Smooth muscle cell (in vitro differentiated cells): ENCODE results near the gene LSR. TPM values are rescaled to one million over a fixed set of nuclear protein-coding genes. Genes with fewer than 3 reads are reported as not detected.
"Not testable (repeated sequence)": the region's sequence is repeated elsewhere in the genome, so short reads cannot be mapped to it uniquely, and the experiment has no call there.

ENCODE experiments used
- DNase-seq: peaks from one replicate; lab custom pipeline; 2025; ENCODE audit not compliant: unreplicated experiment; lab: John Stamatoyannopoulos, UW
- H2AFZ ChIP-seq: fragments of 200-600 bp; sonication (generic); 2 replicates; pipeline ENCODE4 v1.6.0; 2016; ENCODE audit warnings: antibody characterized with exemption, low read depth, mild to moderate bottlenecking
- H3F3A ChIP-seq: fragments of 200-600 bp; sonication (generic); 2 replicates; pipeline ENCODE4 v1.6.0; 2017; ENCODE audit warnings: antibody characterized with exemption, low read depth
- H3K27ac ChIP-seq: fragments of 200-600 bp; sonication (generic); 2 replicates; pipeline ENCODE4 v1.5.1; 2016; ENCODE audit warnings: low read depth, mild to moderate bottlenecking
- H3K27me3 ChIP-seq: fragments of 200-600 bp; sonication (generic); 2 replicates; pipeline ENCODE4 v1.6.1; 2016; ENCODE audit warnings: low read depth, mild to moderate bottlenecking
- H3K36me3 ChIP-seq: fragments of 200-600 bp; sonication (generic); 2 replicates; pipeline ENCODE4 v1.5.1; 2016; ENCODE audit warnings: low read depth
- H3K4me1 ChIP-seq: fragments of 200-600 bp; sonication (generic); 2 replicates; pipeline ENCODE4 v1.5.1; 2016; ENCODE audit warnings: low read depth
- H3K4me2 ChIP-seq: fragments of 200-600 bp; sonication (generic); 2 replicates; pipeline ENCODE4 v1.6.0; 2016; ENCODE audit warnings: mild to moderate bottlenecking
- H3K4me3 ChIP-seq: fragments of 200-600 bp; sonication (generic); 2 replicates; pipeline ENCODE4 v1.5.1; 2016; ENCODE audit warnings: mild to moderate bottlenecking
- H3K79me2 ChIP-seq: fragments of 200-600 bp; sonication (generic); 2 replicates; pipeline ENCODE4 v1.6.0; 2016; ENCODE audit warnings: low read depth, mild to moderate bottlenecking
- H3K9ac ChIP-seq: fragments of 200-600 bp; sonication (generic); 2 replicates; pipeline ENCODE4 v1.6.0; 2016; ENCODE audit warnings: low read depth
- H3K9me3 ChIP-seq: fragments of 200-600 bp; sonication (generic); replicated peaks from 2 replicates; pipeline ENCODE4 v1.5.1; 2016; ENCODE audit warnings: low read depth
- H4K20me1 ChIP-seq: fragments of 200-600 bp; sonication (generic); 2 replicates; pipeline ENCODE4 v1.6.0; 2016; ENCODE audit warnings: low read depth
- CTCF ChIP-seq: fragments of 200-600 bp; sonication (generic); IDR thresholded peaks from 2 replicates; pipeline ENCODE4 v1.5.1; 2017; ENCODE audit warnings: borderline replicate concordance, mild to moderate bottlenecking, antibody characterized with exemption; ENCODE audit not compliant: insufficient read depth, poor library complexity, severe bottlenecking
- WGBS: methylation state at CpG from one replicate; pipeline ENCODE4 v1.1.7; 2016; ENCODE audit warnings: low lambda C conversion rate; 5-methylcytosine and 5-hydroxymethylcytosine counted together
- polyA plus RNA-seq: library from polyadenylated mRNA; unstranded; fragments of >200 nt; fragmentation: Nextera tagmentation; extraction: Ambion mirVana; gene quantifications from 2 replicates; pipeline ENCODE4 v1.2.1, GENCODE V29; 2016
- total RNA-seq: library from RNA; depleted of rRNA; stranded (reverse); fragments of >200 nt; gene quantifications from 2 replicates; pipeline ENCODE4 v1.2.3, GENCODE V29; 2014

Gene LSR
- total and polyA plus RNA-seq, 2 experiments from 2014 or later, result 14.0 to 14.2 TPM

DNA sequence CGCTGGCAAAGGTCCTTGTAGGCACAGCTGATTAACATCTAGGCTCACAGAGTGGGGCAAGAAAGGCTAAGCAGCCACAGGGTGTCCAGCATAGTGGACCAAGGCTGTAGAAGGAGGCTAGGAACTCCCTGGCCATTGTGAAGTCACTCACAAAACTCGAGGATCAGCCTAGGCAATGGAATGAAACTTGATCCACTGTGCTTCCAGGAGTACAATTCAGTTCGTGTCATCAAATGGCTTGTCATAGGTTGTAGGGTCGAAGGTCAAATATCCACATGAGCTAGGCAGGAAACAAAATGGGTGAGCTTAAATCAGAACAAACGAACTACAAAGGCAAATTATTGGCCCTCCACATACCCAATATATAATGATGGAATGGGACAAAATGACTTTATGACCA lies 15.9 kb upstream of the LSR start:
- 75% methylated on average over 5 of the region's 5 CpGs for WGBS
- no peak for DNase-seq
- Histone ChIP-seq H3K79me2 (no peaks in the 10 kb centered on the region), H2AFZ (no peak overlapping the region), H3K9me3 (no peaks in the 10 kb centered on the region), H3F3A (no peaks in the 10 kb centered on the region), H3K4me1 (no peaks in the 10 kb centered on the region), H4K20me1 (no peaks in the 10 kb centered on the region), H3K27me3 (no peaks in the 10 kb centered on the region), H3K27ac (no peak overlapping the region), H3K9ac (no peak overlapping the region), H3K4me2 (no peak overlapping the region), H3K4me3 (no peak overlapping the region), H3K36me3 (no peaks in the 10 kb centered on the region)
- no peak for TF ChIP-seq CTCF

DNA sequence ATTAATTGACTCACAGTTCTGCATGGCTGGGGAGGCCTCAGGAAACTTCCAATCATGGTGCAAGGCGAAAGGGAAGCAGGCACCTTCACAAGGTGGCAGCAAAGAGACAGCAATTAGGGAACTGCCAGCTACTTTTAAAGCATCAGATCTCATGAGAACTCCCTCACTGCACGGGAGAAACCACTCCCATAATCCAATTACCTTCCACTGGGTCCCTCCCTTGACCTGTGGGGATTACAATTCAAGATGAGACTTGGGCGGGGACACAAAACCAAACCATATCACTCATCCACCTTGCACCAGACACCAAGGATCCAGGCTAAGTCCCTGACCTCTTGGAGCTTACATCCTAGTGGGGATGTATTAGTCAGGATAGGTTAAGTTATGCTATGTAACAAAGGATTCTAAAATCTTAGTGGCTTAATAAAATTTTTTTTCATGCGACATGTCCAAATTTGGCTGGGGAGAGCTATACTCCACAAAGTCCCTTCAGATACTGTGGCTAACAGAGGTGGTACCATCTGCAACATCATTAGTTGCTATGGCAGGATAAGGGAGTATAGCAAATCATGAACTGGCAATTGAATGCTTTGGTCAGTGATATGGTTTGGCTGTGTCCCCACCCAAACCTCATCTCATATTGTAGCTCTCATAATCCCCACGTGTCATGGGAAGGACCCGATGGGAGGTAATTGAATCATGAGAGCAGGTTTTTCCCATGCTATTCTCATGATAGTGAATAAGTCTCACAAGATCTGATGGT lies 12.0 kb upstream of the LSR start:
- Histone ChIP-seq H3F3A (no peaks in the 10 kb centered on the region), H2AFZ (no peak overlapping the region), H4K20me1 (no peaks in the 10 kb centered on the region), H3K27me3 (no peaks in the 10 kb centered on the region), H3K9me3 (peaks cover 5% of the 10 kb centered on the region), H3K9ac (no peak overlapping the region), H3K79me2 (no peaks in the 10 kb centered on the region), H3K4me1 (no peaks in the 10 kb centered on the region), H3K4me3 (no peak overlapping the region), H3K36me3 (no peaks in the 10 kb centered on the region), H3K27ac (no peak overlapping the region), H3K4me2 (no peak overlapping the region)
- no peak for DNase-seq
- no peak for TF ChIP-seq CTCF
- 75% methylated on average over 6 of the region's 6 CpGs for WGBS

GRCh38 chr19:35239597-35239996 lies 9.2 kb upstream of the LSR start:
- not testable (repeated sequence) for H3K4me1 ChIP-seq, H4K20me1 ChIP-seq, H3K9me3 ChIP-seq, H3K79me2 ChIP-seq, H3K4me2 ChIP-seq, H3K27ac ChIP-seq, H3K4me3 ChIP-seq, DNase-seq, H3K9ac ChIP-seq, H3F3A ChIP-seq, H3K27me3 ChIP-seq, H3K36me3 ChIP-seq, H2AFZ ChIP-seq
- WGBS, result 85% methylated on average over 1 of the region's 1 CpG

GRCh38 chr19:35240327-35240726 lies 8.5 kb upstream of the LSR start:
- WGBS, result 100% methylated on average over 1 of the region's 1 CpG
- DNase-seq, result no peak
- H3K27ac ChIP-seq, result no peak overlapping the region
- H3K9ac ChIP-seq, result no peak overlapping the region
- no peak overlapping the region for H3K4me3 ChIP-seq
- H4K20me1 ChIP-seq, result no peaks in the 10 kb centered on the region
- H2AFZ ChIP-seq, result no peak overlapping the region
- no peak for TF ChIP-seq CTCF
- H3K79me2 ChIP-seq, result no peaks in the 10 kb centered on the region
- no peaks in the 10 kb centered on the region for H3K4me1 ChIP-seq
- peaks cover 5% of the 10 kb centered on the region for H3K9me3 ChIP-seq
- H3K27me3 ChIP-seq, result no peaks in the 10 kb centered on the region
- H3F3A ChIP-seq, result no peaks in the 10 kb centered on the region
- H3K36me3 ChIP-seq, result no peaks in the 10 kb centered on the region
- no peak overlapping the region for H3K4me2 ChIP-seq
